ENCODE measurements around the gene HNRNPL.

DNA sequence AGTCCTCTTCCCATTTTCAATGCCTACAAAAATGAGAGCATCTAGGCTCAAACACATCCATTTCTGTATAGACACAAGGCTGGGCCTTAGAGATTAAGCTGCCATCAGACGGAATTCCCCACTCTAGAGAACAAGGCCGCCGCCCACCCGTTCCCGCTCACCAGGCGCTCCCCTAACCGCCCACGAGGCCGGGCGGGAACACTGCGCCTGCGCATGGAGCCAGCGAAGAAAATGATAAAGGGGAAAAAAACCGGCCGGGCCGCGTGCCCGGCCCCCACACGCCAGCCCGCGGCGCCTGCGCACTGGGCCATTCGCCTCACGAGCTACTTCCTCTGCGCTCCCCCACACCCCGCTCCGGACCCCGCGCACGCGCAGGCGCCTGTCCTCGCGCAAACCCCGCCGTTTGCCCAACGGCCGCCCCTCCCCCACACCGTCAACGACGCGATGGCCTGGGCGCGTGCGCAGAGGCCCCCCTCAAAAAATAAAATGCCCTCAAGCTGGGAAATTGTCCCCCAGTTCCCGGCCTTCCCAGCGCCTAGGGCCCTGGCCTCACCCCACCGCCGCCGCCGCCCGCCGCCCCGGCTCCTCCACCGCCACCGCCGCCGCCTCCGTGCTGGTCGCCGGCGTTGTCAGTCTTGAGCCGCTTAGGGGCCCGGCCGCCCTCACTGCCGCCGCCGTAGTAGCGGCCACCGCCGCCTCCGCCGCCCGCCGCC lies 483 bp downstream of the HNRNPL start:
- TF ChIP-seq TAF1 (IDR thresholded peaks at IDR 0.05; ENCODE audit: borderline replicate concordance, insufficient read depth, low read length), result no peak
- TF ChIP-seq POLR2AphosphoS5 (IDR thresholded peaks at IDR 0.05; ENCODE audit: low read depth, low read length), result peak; percentile 42; the same call in 1 of the 2 replicates
- TF ChIP-seq, protein P1, sequence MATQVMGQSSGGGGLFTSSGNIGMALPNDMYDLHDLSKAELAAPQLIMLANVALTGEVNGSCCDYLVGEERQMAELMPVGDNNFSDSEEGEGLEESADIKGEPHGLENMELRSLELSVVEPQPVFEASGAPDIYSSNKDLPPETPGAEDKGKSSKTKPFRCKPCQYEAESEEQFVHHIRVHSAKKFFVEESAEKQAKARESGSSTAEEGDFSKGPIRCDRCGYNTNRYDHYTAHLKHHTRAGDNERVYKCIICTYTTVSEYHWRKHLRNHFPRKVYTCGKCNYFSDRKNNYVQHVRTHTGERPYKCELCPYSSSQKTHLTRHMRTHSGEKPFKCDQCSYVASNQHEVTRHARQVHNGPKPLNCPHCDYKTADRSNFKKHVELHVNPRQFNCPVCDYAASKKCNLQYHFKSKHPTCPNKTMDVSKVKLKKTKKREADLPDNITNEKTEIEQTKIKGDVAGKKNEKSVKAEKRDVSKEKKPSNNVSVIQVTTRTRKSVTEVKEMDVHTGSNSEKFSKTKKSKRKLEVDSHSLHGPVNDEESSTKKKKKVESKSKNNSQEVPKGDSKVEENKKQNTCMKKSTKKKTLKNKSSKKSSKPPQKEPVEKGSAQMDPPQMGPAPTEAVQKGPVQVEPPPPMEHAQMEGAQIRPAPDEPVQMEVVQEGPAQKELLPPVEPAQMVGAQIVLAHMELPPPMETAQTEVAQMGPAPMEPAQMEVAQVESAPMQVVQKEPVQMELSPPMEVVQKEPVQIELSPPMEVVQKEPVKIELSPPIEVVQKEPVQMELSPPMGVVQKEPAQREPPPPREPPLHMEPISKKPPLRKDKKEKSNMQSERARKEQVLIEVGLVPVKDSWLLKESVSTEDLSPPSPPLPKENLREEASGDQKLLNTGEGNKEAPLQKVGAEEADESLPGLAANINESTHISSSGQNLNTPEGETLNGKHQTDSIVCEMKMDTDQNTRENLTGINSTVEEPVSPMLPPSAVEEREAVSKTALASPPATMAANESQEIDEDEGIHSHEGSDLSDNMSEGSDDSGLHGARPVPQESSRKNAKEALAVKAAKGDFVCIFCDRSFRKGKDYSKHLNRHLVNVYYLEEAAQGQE (IDR thresholded peaks at IDR 0.05; ENCODE audit: insufficient read depth in 1 of 2, low read depth in 2 of 2, low read length in 2 of 2), result no peak
